ENCODE results near the gene ZBTB14.
A peak's percentile ranks its signal among the peaks of the same experiment; 100 is the strongest.

ZBTB14 gene

GRCh38 chr18:5303636-5304035, 8.1 kb upstream of the ZBTB14 start:
- Histone ChIP-seq H3K4me1 (ENCODE audit: control insufficient read depth, insufficient read depth, low read length, poor library complexity, severe bottlenecking) (no peaks in the 10 kb centered on the region), H3K9me3 (ENCODE audit: control insufficient read depth, low read length) (no peaks in the 10 kb centered on the region), H3K4me3 (ENCODE audit: extremely low read depth, insufficient read depth, low read length, poor library complexity, severe bottlenecking) (no peak overlapping the region), H3K27ac (ENCODE audit: low read depth, low read length, severe bottlenecking) (no peak overlapping the region), H3K36me3 (ENCODE audit: control insufficient read depth, insufficient read depth, low read length) (no peaks in the 10 kb centered on the region)
- no CpG with 5 or more reads among the region's 1 CpG for WGBS, 2 experiments (ENCODE audit: insufficient coverage in 2 of 2)

- Histone ChIP-seq H3K9me3 (ENCODE audit: control insufficient read depth, low read length) (no peaks in the 10 kb centered on the region), H3K36me3 (ENCODE audit: control insufficient read depth, insufficient read depth, low read length) (no peaks in the 10 kb centered on the region), H3K27ac (ENCODE audit: low read depth, low read length, severe bottlenecking) (no peak overlapping the region), H3K4me3 (ENCODE audit: extremely low read depth, insufficient read depth, low read length, poor library complexity, severe bottlenecking) (no peak overlapping the region), H3K4me1 (ENCODE audit: control insufficient read depth, insufficient read depth, low read length, poor library complexity, severe bottlenecking) (no peaks in the 10 kb centered on the region)
- WGBS, 2 experiments (ENCODE audit: insufficient coverage in 2 of 2): 82 to 87% methylated on average over 3 to 4 of the region's 4 CpGs
These were observed 7.1 kb upstream of the ZBTB14 start for GRCh38 chr18:5302606-5303005.

GRCh38 chr18:5300476-5301010, 5.0 kb upstream of the ZBTB14 start:
- H3K27ac ChIP-seq (ENCODE audit: low read depth, low read length, severe bottlenecking): no peak overlapping the region
- 83 to 90% methylated on average over 2 to 4 of the region's 4 CpGs for WGBS, 2 experiments (ENCODE audit: insufficient coverage in 2 of 2)
- no peaks in the 10 kb centered on the region for H3K4me1 ChIP-seq (ENCODE audit: control insufficient read depth, insufficient read depth, low read length, poor library complexity, severe bottlenecking)
- H3K9me3 ChIP-seq (ENCODE audit: control insufficient read depth, low read length): no peaks in the 10 kb centered on the region
- H3K4me3 ChIP-seq (ENCODE audit: extremely low read depth, insufficient read depth, low read length, poor library complexity, severe bottlenecking): no peak overlapping the region
- H3K36me3 ChIP-seq (ENCODE audit: control insufficient read depth, insufficient read depth, low read length): no peaks in the 10 kb centered on the region

GRCh38 chr18:5298156-5298852, 2.8 kb upstream of the ZBTB14 start:
- H3K4me1 ChIP-seq (ENCODE audit: control insufficient read depth, insufficient read depth, low read length, poor library complexity, severe bottlenecking): peaks cover 4% of the 10 kb centered on the region
- WGBS, 2 experiments (ENCODE audit: insufficient coverage in 2 of 2): 89 to 94% methylated on average over 11 of the region's 16 CpGs
- peaks cover under 1% of the 10 kb centered on the region for H3K36me3 ChIP-seq (ENCODE audit: control insufficient read depth, insufficient read depth, low read length)
- H3K4me3 ChIP-seq (ENCODE audit: extremely low read depth, insufficient read depth, low read length, poor library complexity, severe bottlenecking): no peak overlapping the region
- no peak overlapping the region for H3K27ac ChIP-seq (ENCODE audit: low read depth, low read length, severe bottlenecking)
- H3K9me3 ChIP-seq (ENCODE audit: control insufficient read depth, low read length): no peaks in the 10 kb centered on the region

- no peak overlapping the region for H3K27ac ChIP-seq (ENCODE audit: low read depth, low read length, severe bottlenecking)
- no peak overlapping the region for H3K4me3 ChIP-seq (ENCODE audit: extremely low read depth, insufficient read depth, low read length, poor library complexity, severe bottlenecking)
- H3K9me3 ChIP-seq (ENCODE audit: control insufficient read depth, low read length): no peaks in the 10 kb centered on the region
- H3K4me1 ChIP-seq (ENCODE audit: control insufficient read depth, insufficient read depth, low read length, poor library complexity, severe bottlenecking): peaks cover 4% of the 10 kb centered on the region
- peaks cover 7% of the 10 kb centered on the region for H3K36me3 ChIP-seq (ENCODE audit: control insufficient read depth, insufficient read depth, low read length)
- WGBS, 2 experiments (ENCODE audit: insufficient coverage in 2 of 2): 98 to 100% methylated on average over 10 to 11 of the region's 12 CpGs
These were observed 2.1 kb upstream of the ZBTB14 start for GRCh38 chr18:5297597-5297996.

GRCh38 chr18:5296706-5297320, 1.3 kb upstream of the ZBTB14 start:
- no peaks in the 10 kb centered on the region for H3K9me3 ChIP-seq (ENCODE audit: control insufficient read depth, low read length)
- WGBS, 2 experiments (ENCODE audit: insufficient coverage in 2 of 2): 8 to 9% methylated on average over 26 of the region's 36 CpGs
- H3K4me3 ChIP-seq (ENCODE audit: extremely low read depth, insufficient read depth, low read length, poor library complexity, severe bottlenecking): peak overlapping the region; percentile 67
- H3K36me3 ChIP-seq (ENCODE audit: control insufficient read depth, insufficient read depth, low read length): peaks cover 9% of the 10 kb centered on the region
- peak overlapping the region; percentile 94 for H3K27ac ChIP-seq (ENCODE audit: low read depth, low read length, severe bottlenecking)
- H3K4me1 ChIP-seq (ENCODE audit: control insufficient read depth, insufficient read depth, low read length, poor library complexity, severe bottlenecking): peaks cover 4% of the 10 kb centered on the region

GRCh38 chr18:5295981-5296705, 617 bp upstream of the ZBTB14 start:
- Histone ChIP-seq H3K4me3 (ENCODE audit: extremely low read depth, insufficient read depth, low read length, poor library complexity, severe bottlenecking) (peak overlapping the region; percentile 67), H3K4me1 (ENCODE audit: control insufficient read depth, insufficient read depth, low read length, poor library complexity, severe bottlenecking) (peaks cover 4% of the 10 kb centered on the region), H3K36me3 (ENCODE audit: control insufficient read depth, insufficient read depth, low read length) (peaks cover 16% of the 10 kb centered on the region), H3K9me3 (ENCODE audit: control insufficient read depth, low read length) (no peaks in the 10 kb centered on the region), H3K27ac (ENCODE audit: low read depth, low read length, severe bottlenecking) (peak overlapping the region; percentile 94)
- 0 to 1% methylated on average over 62 to 73 of the region's 95 CpGs for WGBS, 2 experiments (ENCODE audit: insufficient coverage in 2 of 2)

GRCh38 chr18:5294457-5295230, 882 bp downstream of the ZBTB14 start:
- Histone ChIP-seq H3K36me3 (ENCODE audit: control insufficient read depth, insufficient read depth, low read length) (peaks cover 28% of the 10 kb centered on the region), H3K9me3 (ENCODE audit: control insufficient read depth, low read length) (no peaks in the 10 kb centered on the region), H3K27ac (ENCODE audit: low read depth, low read length, severe bottlenecking) (peak overlapping the region; percentile 88), H3K4me3 (ENCODE audit: extremely low read depth, insufficient read depth, low read length, poor library complexity, severe bottlenecking) (peak overlapping the region; percentile 59), H3K4me1 (ENCODE audit: control insufficient read depth, insufficient read depth, low read length, poor library complexity, severe bottlenecking) (peaks cover 4% of the 10 kb centered on the region)
- 1% methylated on average over 21 to 35 of the region's 58 CpGs for WGBS, 2 experiments (ENCODE audit: insufficient coverage in 2 of 2)

GRCh38 chr18:5294113-5294456, 1.4 kb downstream of the ZBTB14 start:
- WGBS, 2 experiments (ENCODE audit: insufficient coverage in 2 of 2): 86 to 93% methylated on average over 4 of the region's 5 CpGs
- Histone ChIP-seq H3K9me3 (ENCODE audit: control insufficient read depth, low read length) (no peaks in the 10 kb centered on the region), H3K4me1 (ENCODE audit: control insufficient read depth, insufficient read depth, low read length, poor library complexity, severe bottlenecking) (peaks cover 4% of the 10 kb centered on the region), H3K4me3 (ENCODE audit: extremely low read depth, insufficient read depth, low read length, poor library complexity, severe bottlenecking) (peak overlapping the region; percentile 59), H3K36me3 (ENCODE audit: control insufficient read depth, insufficient read depth, low read length) (peaks cover 29% of the 10 kb centered on the region), H3K27ac (ENCODE audit: low read depth, low read length, severe bottlenecking) (no peak overlapping the region)

GRCh38 chr18:5288517-5288935, 7.0 kb downstream of the ZBTB14 start:
- Histone ChIP-seq H3K9me3 (ENCODE audit: control insufficient read depth, low read length) (no peaks in the 10 kb centered on the region), H3K4me1 (ENCODE audit: control insufficient read depth, insufficient read depth, low read length, poor library complexity, severe bottlenecking) (no peaks in the 10 kb centered on the region), H3K4me3 (ENCODE audit: extremely low read depth, insufficient read depth, low read length, poor library complexity, severe bottlenecking) (no peak overlapping the region), H3K27ac (ENCODE audit: low read depth, low read length, severe bottlenecking) (no peak overlapping the region), H3K36me3 (ENCODE audit: control insufficient read depth, insufficient read depth, low read length) (peaks cover 29% of the 10 kb centered on the region)
- WGBS, 2 experiments (ENCODE audit: insufficient coverage in 2 of 2): 57 to 100% methylated on average over 1 of the region's 2 CpGs

Data from mesodermal cell (in vitro differentiated cells).